ENCODE measurements around the gene HECTD1. TPM values are rescaled to one million over a fixed set of nuclear protein-coding genes. Genes with fewer than 3 reads are reported as not detected.

HECTD1 gene
- total and polyA plus RNA-seq, 10 of the 15 experiments (the other 5 are each of a cell fraction or from before 2014, with no cell fraction given), result 27.3 to 116 (median 57.7) TPM

- BruUV-seq (replicated peaks), result no TSS peak
- Histone ChIP-seq H3K27me3 (replicated peaks in 1 of 2; ENCODE audit: control insufficient read depth in 2 of 2, insufficient read depth in 2 of 2, low read length in 1 of 2) (no peaks in the 10 kb centered on the region), H2AFZ (ENCODE audit: control insufficient read depth, low read depth, low read length) (no peak overlapping the region), H4K20me1 (ENCODE audit: control insufficient read depth, insufficient read depth) (no peaks in the 10 kb centered on the region), H3K4me1 (ENCODE audit: control insufficient read depth, insufficient read depth, low read length) (no peaks in the 10 kb centered on the region), H3K4me3 (no peak overlapping the region), H3K9ac (ENCODE audit: control insufficient read depth, insufficient read depth, low read length) (no peak overlapping the region), H3K36me3 (ENCODE audit: control insufficient read depth in 2 of 2, insufficient read depth in 2 of 2, low read length in 1 of 2) (peaks cover 4 to 14% of the 10 kb centered on the region in 2 experiments; a peak in 3 of 4 replicates), H3K4me2 (ENCODE audit: control insufficient read depth, insufficient read depth) (no peak overlapping the region), H3K79me2 (ENCODE audit: control insufficient read depth, insufficient read depth, low read length) (no peaks in the 10 kb centered on the region), H3K9me3 (replicated peaks; ENCODE audit: control insufficient read depth, insufficient read depth, low read length) (no peaks in the 10 kb centered on the region), H3K27ac (ENCODE audit: control insufficient read depth, insufficient read depth) (no peak overlapping the region)
- FAIRE-seq (no peak), DNase-seq (ENCODE audit: low read depth, low spot score) (no peak), ATAC-seq (no peak)
- in situ Hi-C loops (cut with MboI), result no loop called here
- ChIA-PET RAD21 (ENCODE audit: unreplicated experiment) (interaction anchor here (0.6 kb wide), 1 partner anchor 22 kb away, joined by 3 read pairs; no protein-coding TSS in a partner anchor), CTCF (interaction anchor here (0.7 to 1.6 kb wide), 2 partner anchors 10 to 15 kb away, joined by 3 to 4 read pairs; no protein-coding TSS in a partner anchor), POLR2A (interaction anchor here (0.5 to 0.6 kb wide), 2 partner anchors 20 to 119 kb away, joined by 5 to 8 read pairs; no protein-coding TSS in a partner anchor), SMC1A (ENCODE audit: uncharacterized antibody, unreplicated experiment) (interaction anchor here (0.6 to 1.5 kb wide), 4 partner anchors 9 to 188 kb away, joined by 3 read pairs; no protein-coding TSS in a partner anchor)
- WGBS (ENCODE audit: insufficient coverage, insufficient replicate concordance, low lambda C conversion rate, missing lambda C conversion rate), result 99% methylated on average over 3 of the region's 3 CpGs
- intact Hi-C loops (cut with micrococcal nuclease; ENCODE audit: unreplicated experiment), result loop anchor here (10.0 kb wide), 1 partner anchor 189 kb away; no protein-coding TSS in a partner anchor
- no peak for TF ChIP-seq MYC (IDR thresholded peaks at IDR 0.05; ENCODE audit: insufficient read depth, insufficient read length, insufficient replicate concordance, low read length, severe bottlenecking)
- TF ChIP-seq SMAD1 (IDR thresholded peaks at IDR 0.05; ENCODE audit: low read depth, partially characterized antibody), result no peak
- no peak for TF ChIP-seq TCF7 (IDR thresholded peaks at IDR 0.05; ENCODE audit: borderline replicate concordance)
- TF ChIP-seq NR2F1 (conservative IDR thresholded peaks at IDR 0.05), result no peak
- TF ChIP-seq BRCA1 (IDR thresholded peaks at IDR 0.05; ENCODE audit: low read depth, low read length), result no peak
- TF ChIP-seq IRF5 (IDR thresholded peaks at IDR 0.05; ENCODE audit: borderline replicate concordance), result no peak
- no peak for TF ChIP-seq ZZZ3 (IDR thresholded peaks at IDR 0.05; ENCODE audit: control insufficient read depth, insufficient read length, low read depth)
- TF ChIP-seq ASH2L (IDR thresholded peaks at IDR 0.05; ENCODE audit: borderline replicate concordance, low read depth), result no peak
- no peak for TF ChIP-seq ZNF687 (IDR thresholded peaks at IDR 0.05)
- no peak for TF ChIP-seq HDGF (IDR thresholded peaks at IDR 0.05)
- TF ChIP-seq CREB1 (IDR thresholded peaks at IDR 0.05; ENCODE audit: low read depth), result no peak
- no peak for TF ChIP-seq STAT3 (IDR thresholded peaks at IDR 0.05; ENCODE audit: low read depth, low read length)
- TF ChIP-seq MLLT1 (IDR thresholded peaks at IDR 0.05), result no peak
- no peak for TF ChIP-seq KLF5 (IDR thresholded peaks at IDR 0.05; ENCODE audit: partially characterized antibody)
- TF ChIP-seq TCF12 (IDR thresholded peaks at IDR 0.05; ENCODE audit: low read depth, low read length), result no peak
- no peak for TF ChIP-seq RELA (IDR thresholded peaks at IDR 0.05; ENCODE audit: borderline replicate concordance, partially characterized antibody)
- TF ChIP-seq SREBF2 (IDR thresholded peaks at IDR 0.05; ENCODE audit: low read length), result no peak
- no peak for TF ChIP-seq NFYA (IDR thresholded peaks at IDR 0.05; ENCODE audit: borderline replicate concordance, low read depth, low read length)
- TF ChIP-seq NRF1 (conservative IDR thresholded peaks at IDR 0.05; ENCODE audit: low read depth, low read length), result no peak
Measured at GRCh38 chr14:31166271-31166561, 41.4 kb downstream of the HECTD1 start.
